ENCODE data around the gene NDUFA5. TPM values are rescaled to one million over a fixed set of nuclear protein-coding genes. Genes with fewer than 3 reads are reported as not detected.
A peak's percentile ranks its signal among the peaks of the same experiment; 100 is the strongest.

NDUFA5 gene
- total RNA-seq: 10 to 100 TPM; 49.2 to 68.5 TPM
- polyA plus RNA-seq (ENCODE audit: insufficient read depth, low read depth, low replicate concordance): 83.3 TPM
- long read RNA-seq, donor 1, transcript NDUFA5-210 (3 exons, 571 nt): minor isoform, 5 of 173 reads
- long read RNA-seq, donor 1, transcript NDUFA5-202 (4 exons, 1,360 nt): minor isoform, 63 of 173 reads
- long read RNA-seq, donor 1, transcript NDUFA5-201 (5 exons, 1,901 nt): major isoform, 96 of 173 reads
- long read RNA-seq, donor 1, partial matches to known transcripts: 5 of 173 reads
- long read RNA-seq, donor 1, other reads (novel, unspliced or antisense): 0 of 173 reads
- long read RNA-seq, donor 2, transcript NDUFA5-202 (4 exons, 1,360 nt): minor isoform, 19 of 56 reads
- long read RNA-seq, donor 2, transcript NDUFA5-201 (5 exons, 1,901 nt): major isoform, 35 of 56 reads
- long read RNA-seq, donor 2, partial matches to known transcripts: 0 of 56 reads
- long read RNA-seq, donor 2, other reads (novel, unspliced or antisense): 0 of 56 reads

- no peaks in the 10 kb centered on the region for H3K27me3 ChIP-seq
- peak within 1 kb of the TSS; percentile 92 to 98 for H3K27ac ChIP-seq
- 0 to 1% methylated on average over 39 to 40 of the region's 40 CpGs for WGBS, 2 donors
Observed at GRCh38 chr7:123557398-123558288, at the start of gene NDUFA5. NDUFA5 (minus strand) TSS chr7:123557818; CDS start chr7:123557795, 23 bp downstream.

GRCh38 chr7:123604739-123605138 lies 47.1 kb upstream of the NDUFA5 start:
- no peaks in the 10 kb centered on the region for H3K27me3 ChIP-seq
- TF ChIP-seq CTCF (IDR thresholded peaks at IDR 0.05) (no peak), POLR2A (IDR thresholded peaks at IDR 0.05) (no peak)
- H3K4me3 ChIP-seq: no peak overlapping the region
- H3K4me1 ChIP-seq: no peaks in the 10 kb centered on the region
- H3K36me3 ChIP-seq (ENCODE audit: low read depth, missing control alignments): no peaks in the 10 kb centered on the region
- no peak overlapping the region for H3K27ac ChIP-seq
- 59% methylated on average over 3 of the region's 3 CpGs for WGBS, 2 donors
- DNase-seq: no peak
- intact Hi-C loops (cut with DNase I; ENCODE audit: low total_unique reads): no loop called here
- no peaks in the 10 kb centered on the region for H3K9me3 ChIP-seq

More at GRCh38 chr7:123557398-123558288, at the start of gene NDUFA5:
- TF ChIP-seq CTCF (IDR thresholded peaks at IDR 0.05): no peak
- Histone ChIP-seq H3K4me3 (peak within 1 kb of the TSS; percentile 83 to 93), H3K9me3 (no peaks in the 10 kb centered on the region), H3K36me3 (ENCODE audit: low read depth, missing control alignments) (no peaks in the 10 kb centered on the region), H3K4me1 (peaks cover 15% of the 10 kb centered on the region)
- DNase-seq: peak; percentile 99
- intact Hi-C loops (cut with DNase I; ENCODE audit: low total_unique reads): no loop called here

- Histone ChIP-seq H3K27ac (no peak overlapping the region), H3K4me3 (no peak overlapping the region), H3K36me3 (ENCODE audit: low read depth, missing control alignments) (no peaks in the 10 kb centered on the region), H3K9me3 (no peaks in the 10 kb centered on the region), H3K27me3 (no peaks in the 10 kb centered on the region), H3K4me1 (no peaks in the 10 kb centered on the region)
- no peak for DNase-seq
- WGBS, 2 donors: 86 to 93% methylated on average over 3 of the region's 3 CpGs
- intact Hi-C loops (cut with DNase I; ENCODE audit: low total_unique reads): no loop called here
- no peak for TF ChIP-seq CTCF (IDR thresholded peaks at IDR 0.05)
- no peak for TF ChIP-seq POLR2A (IDR thresholded peaks at IDR 0.05)
Observed at GRCh38 chr7:123602648-123603047, 45.0 kb upstream of the NDUFA5 start.

GRCh38 chr7:123601530-123601929 lies 43.9 kb upstream of the NDUFA5 start, which contains the start of gene ASB15:
ASB15 (plus strand) TSS chr7:123601821; CDS start chr7:123614503, 12,682 bp downstream.
- Histone ChIP-seq H3K36me3 (ENCODE audit: low read depth, missing control alignments) (no peaks in the 10 kb centered on the region), H3K4me3 (no peak within 1 kb of the TSS), H3K27ac (no peak within 1 kb of the TSS), H3K4me1 (no peaks in the 10 kb centered on the region), H3K9me3 (no peaks in the 10 kb centered on the region), H3K27me3 (no peaks in the 10 kb centered on the region)
- DNase-seq: peak; percentile 40
- WGBS, 2 donors: 63 to 65% methylated on average over 4 of the region's 4 CpGs
- no peak for TF ChIP-seq CTCF (IDR thresholded peaks at IDR 0.05)
- TF ChIP-seq POLR2A (IDR thresholded peaks at IDR 0.05): no peak
- intact Hi-C loops (cut with DNase I; ENCODE audit: low total_unique reads): no loop called here

Measured in testis (tissue), 5 donors.